Gastroesophageal sphincter (tissue), 2 donors: ENCODE results near the gene CD36.

Experiments
- POLR2A ChIP-seq, 2 donors: fragments of 450-650 bp; IDR thresholded peaks; one replicate each; pipeline ENCODE4 v1.6.1; 2017; ENCODE audit warnings: antibody characterized with exemption in 2 of 2, mild to moderate bottlenecking in 2 of 2, moderate library complexity in 1 of 2
- POLR2AphosphoS5 ChIP-seq: sonication (generic); formaldehyde crosslinking; IDR thresholded peaks from one replicate; pipeline ENCODE4 v1.6.1; 2017; ENCODE audit warnings: antibody characterized with exemption

DNA sequence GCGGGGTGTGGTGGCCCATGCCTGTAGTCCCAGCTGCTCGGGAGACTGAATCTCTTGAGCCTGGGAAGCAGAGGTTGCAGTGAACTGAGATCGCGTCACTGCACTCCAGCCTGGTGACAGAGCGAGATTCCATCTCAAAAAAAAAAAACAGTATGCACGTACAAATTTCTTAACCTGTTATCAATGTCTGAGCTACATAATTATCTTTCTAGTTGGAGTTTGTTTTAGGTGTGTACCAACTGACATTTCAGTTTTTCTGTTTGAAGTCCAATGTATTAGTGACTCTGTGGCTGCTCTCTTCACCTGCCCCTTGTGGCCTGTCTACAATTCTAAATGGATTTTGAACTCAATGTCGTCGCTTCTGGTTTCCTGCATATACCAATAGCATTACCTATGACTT lies 40.3 kb downstream of the CD36 start:
- no peak for TF ChIP-seq POLR2AphosphoS5
- no peak for TF ChIP-seq POLR2A (IDR thresholded peaks at IDR 0.05)
